ENCODE data around the gene INPP5D.
"Not testable (repeated sequence)": the region's sequence is repeated elsewhere in the genome, so short reads cannot be mapped to it uniquely, and the experiment has no call there.

Gene INPP5D

GRCh38 chr2:233092432-233093165 is 32.5 kb downstream of the INPP5D start:
- H3K4me3 ChIP-seq (replicated peaks; ENCODE audit: low read depth, low read length), result no peak overlapping the region
- no peak for DNase-seq (ENCODE audit: extremely low read depth, low read depth)
- TF ChIP-seq CTCF (IDR thresholded peaks at IDR 0.05; ENCODE audit: low read depth, low read length, missing control alignments), result no peak

GRCh38 chr2:233093166-233093448 is 33.0 kb downstream of the INPP5D start:
- no peak for TF ChIP-seq CTCF (IDR thresholded peaks at IDR 0.05; ENCODE audit: low read depth, low read length, missing control alignments)
- no peak for DNase-seq (ENCODE audit: extremely low read depth, low read depth)
- H3K4me3 ChIP-seq (replicated peaks; ENCODE audit: low read depth, low read length), result no peak overlapping the region

GRCh38 chr2:233093721-233094120 is 33.6 kb downstream of the INPP5D start:
- DNase-seq (ENCODE audit: extremely low read depth, low read depth), result no peak
- H3K4me3 ChIP-seq (replicated peaks; ENCODE audit: low read depth, low read length), result no peak overlapping the region
- TF ChIP-seq CTCF (IDR thresholded peaks at IDR 0.05; ENCODE audit: low read depth, low read length, missing control alignments), result no peak

GRCh38 chr2:233094614-233095013 is 34.5 kb downstream of the INPP5D start:
- TF ChIP-seq CTCF (IDR thresholded peaks at IDR 0.05; ENCODE audit: low read depth, low read length, missing control alignments), result no peak
- DNase-seq (ENCODE audit: extremely low read depth, low read depth), result no peak
- no peak overlapping the region for H3K4me3 ChIP-seq (replicated peaks; ENCODE audit: low read depth, low read length)

- no peak for DNase-seq (ENCODE audit: extremely low read depth, low read depth)
- H3K4me3 ChIP-seq (replicated peaks; ENCODE audit: low read depth, low read length), result no peak overlapping the region
- TF ChIP-seq CTCF (IDR thresholded peaks at IDR 0.05; ENCODE audit: low read depth, low read length, missing control alignments), result no peak
Measured at GRCh38 chr2:233096006-233096405, 35.9 kb downstream of the INPP5D start.

- DNase-seq (ENCODE audit: extremely low read depth, low read depth), result no peak
- peak; percentile 36 for TF ChIP-seq CTCF (IDR thresholded peaks at IDR 0.05; ENCODE audit: low read depth, low read length, missing control alignments)
- H3K4me3 ChIP-seq (replicated peaks; ENCODE audit: low read depth, low read length), result no peak overlapping the region
Measured at GRCh38 chr2:233098618-233099017, 38.5 kb downstream of the INPP5D start.

- not testable (repeated sequence) for H3K4me3 ChIP-seq (replicated peaks; ENCODE audit: low read depth, low read length); DNase-seq (ENCODE audit: extremely low read depth, low read depth)
Measured at GRCh38 chr2:233099820-233100191, 39.7 kb downstream of the INPP5D start.

Measured in HFF-Myc (cell line).